ENCODE measurements around the gene GANAB. TPM values are rescaled to one million over a fixed set of nuclear protein-coding genes. Genes with fewer than 3 reads are reported as not detected.

Gene GANAB
- total RNA-seq (2022; extraction: Qiagen RNA extraction; ENCODE audit: low read depth): 243 to 281 TPM (median 269 TPM) in 5 replicates

GRCh38 chr11:62645946-62646824 is at the start of gene GANAB:
GANAB (minus strand) TSS chr11:62646613; CDS start chr11:62646599, 14 bp downstream.

GRCh38 chr11:62689421-62690183 is 43.2 kb upstream of the GANAB start, which contains the start of gene LRRN4CL:
LRRN4CL (minus strand) TSS chr11:62689530; CDS start chr11:62688508, 1,022 bp downstream.

GRCh38 chr11:62678770-62679696 is 32.6 kb upstream of the GANAB start, which contains the start of gene UBXN1:
UBXN1 (minus strand) TSS chr11:62679073; CDS start chr11:62678923, 150 bp downstream.

GRCh38 chr11:62671608-62672389 is 25.4 kb upstream of the GANAB start, which contains the start of the genes LBHD1 and UQCC3:
LBHD1 (minus strand) TSS chr11:62672267; CDS start chr11:62670031, 2,236 bp downstream.
UQCC3 (plus strand) TSS chr11:62671673; CDS start chr11:62671746, 73 bp downstream.

GRCh38 chr11:62665075-62665598 is 18.7 kb upstream of the GANAB start, which contains the start of the genes C11orf98 and CSKMT:
C11orf98 (minus strand) TSS chr11:62665210; CDS start chr11:62665169, 41 bp downstream.
CSKMT (plus strand) TSS chr11:62665312; CDS start chr11:62665880, 568 bp downstream.

GRCh38 chr11:62621567-62622470 is 24.6 kb downstream of the GANAB start, which contains the start of gene B3GAT3:
B3GAT3 (minus strand) TSS chr11:62621986; CDS start chr11:62621947, 39 bp downstream.

GRCh38 chr11:62612366-62613290 is 33.8 kb downstream of the GANAB start, which contains the start of the genes EML3 and ROM1:
EML3 (minus strand) TSS chr11:62612775; CDS start chr11:62612457, 318 bp downstream.
ROM1 (plus strand) TSS chr11:62613257; CDS start chr11:62613282, 25 bp downstream.

GRCh38 chr11:62601372-62602140 is 44.9 kb downstream of the GANAB start, which contains the start of gene MTA2:
MTA2 (minus strand) TSS chr11:62601865; CDS start chr11:62601450, 415 bp downstream.

GRCh38 chr11:62591448-62592145 is 54.8 kb downstream of the GANAB start, which contains the start of gene TUT1:
TUT1 (minus strand) TSS chr11:62591523; CDS start chr11:62591485, 38 bp downstream.

Other genes starting within 250 kb of the GANAB start
- not detected in 5 replicates for gene SCGB1A1, start 227.6 kb downstream of the GANAB start, total RNA-seq (2022; extraction: Qiagen RNA extraction; ENCODE audit: low read depth)
- 153 to 206 TPM (median 176 TPM) in 5 replicates for gene AHNAK, start 99.8 kb downstream of the GANAB start, total RNA-seq (2022; extraction: Qiagen RNA extraction; ENCODE audit: low read depth)
- gene EEF1G, start 72.7 kb downstream of the GANAB start, total RNA-seq (2022; extraction: Qiagen RNA extraction; ENCODE audit: low read depth): 1,810 to 2,054 TPM (median 1,998 TPM) in 5 replicates
- gene TUT1, start 55.1 kb downstream of the GANAB start, total RNA-seq (2022; extraction: Qiagen RNA extraction; ENCODE audit: low read depth): 12.6 to 16.4 TPM (median 14.7 TPM) in 5 replicates
- 85.5 to 90.4 TPM (median 87.7 TPM) in 5 replicates for gene MTA2, start 44.7 kb downstream of the GANAB start, total RNA-seq (2022; extraction: Qiagen RNA extraction; ENCODE audit: low read depth)
- 17.7 to 28.3 TPM (median 25.4 TPM) in 5 replicates for gene EML3, start 33.8 kb downstream of the GANAB start, total RNA-seq (2022; extraction: Qiagen RNA extraction; ENCODE audit: low read depth)
- 2.2 to 4.7 TPM (median 4.0 TPM) in 5 replicates for gene ROM1, start 33.4 kb downstream of the GANAB start, total RNA-seq (2022; extraction: Qiagen RNA extraction; ENCODE audit: low read depth)
- gene B3GAT3, start 24.6 kb downstream of the GANAB start, total RNA-seq (2022; extraction: Qiagen RNA extraction; ENCODE audit: low read depth): 43.0 to 56.7 TPM (median 55.6 TPM) in 5 replicates
- gene INTS5, start 6.7 kb upstream of the GANAB start, total RNA-seq (2022; extraction: Qiagen RNA extraction; ENCODE audit: low read depth): 16.8 to 22.4 TPM (median 21.8 TPM) in 5 replicates
- gene C11orf98, start 18.6 kb upstream of the GANAB start, total RNA-seq (2022; extraction: Qiagen RNA extraction; ENCODE audit: low read depth): 136 to 160 TPM (median 145 TPM) in 5 replicates
- gene CSKMT, start 18.7 kb upstream of the GANAB start, total RNA-seq (2022; extraction: Qiagen RNA extraction; ENCODE audit: low read depth): 11.7 to 17.3 TPM (median 13.5 TPM) in 5 replicates
- 23.9 to 36.7 TPM (median 32.9 TPM) in 5 replicates for gene UQCC3, start 25.1 kb upstream of the GANAB start, total RNA-seq (2022; extraction: Qiagen RNA extraction; ENCODE audit: low read depth)
- gene LBHD1, start 25.7 kb upstream of the GANAB start, total RNA-seq (2022; extraction: Qiagen RNA extraction; ENCODE audit: low read depth): 4.0 to 5.2 TPM (median 5.0 TPM) in 5 replicates
- 113 to 129 TPM (median 124 TPM) in 5 replicates for gene UBXN1, start 32.5 kb upstream of the GANAB start, total RNA-seq (2022; extraction: Qiagen RNA extraction; ENCODE audit: low read depth)
- 0.08 to 0.12 TPM (median 0.10 TPM) in 3 of 5 replicates, not detected in the others for gene LRRN4CL, start 42.9 kb upstream of the GANAB start, total RNA-seq (2022; extraction: Qiagen RNA extraction; ENCODE audit: low read depth)
- 55.9 to 81.0 TPM (median 72.4 TPM) in 5 replicates for gene BSCL2, start 60.8 kb upstream of the GANAB start, total RNA-seq (2022; extraction: Qiagen RNA extraction; ENCODE audit: low read depth)
- gene GNG3, start 61.1 kb upstream of the GANAB start, total RNA-seq (2022; extraction: Qiagen RNA extraction; ENCODE audit: low read depth): 0.08 TPM in 1 of 5 replicates, not detected in the others
- 37.0 to 43.4 TPM (median 42.3 TPM) in 5 replicates for gene HNRNPUL2, start 80.8 kb upstream of the GANAB start, total RNA-seq (2022; extraction: Qiagen RNA extraction; ENCODE audit: low read depth)
- gene TTC9C, start 81.9 kb upstream of the GANAB start, total RNA-seq (2022; extraction: Qiagen RNA extraction; ENCODE audit: low read depth): 32.4 to 38.1 TPM (median 35.4 TPM) in 5 replicates
- gene ZBTB3, start 107.5 kb upstream of the GANAB start, total RNA-seq (2022; extraction: Qiagen RNA extraction; ENCODE audit: low read depth): 0.97 to 2.2 TPM (median 1.4 TPM) in 5 replicates
- gene POLR2G, start 115.0 kb upstream of the GANAB start, total RNA-seq (2022; extraction: Qiagen RNA extraction; ENCODE audit: low read depth): 164 to 200 TPM (median 184 TPM) in 5 replicates
- 13.6 to 17.9 TPM (median 16.1 TPM) in 5 replicates for gene TAF6L, start 124.8 kb upstream of the GANAB start, total RNA-seq (2022; extraction: Qiagen RNA extraction; ENCODE audit: low read depth)
- gene TMEM179B, start 140.8 kb upstream of the GANAB start, total RNA-seq (2022; extraction: Qiagen RNA extraction; ENCODE audit: low read depth): 67.5 to 93.2 TPM (median 88.1 TPM) in 5 replicates
- gene TMEM223, start 145.4 kb upstream of the GANAB start, total RNA-seq (2022; extraction: Qiagen RNA extraction; ENCODE audit: low read depth): 19.1 to 31.3 TPM (median 28.3 TPM) in 5 replicates
- gene NXF1, start 158.8 kb upstream of the GANAB start, total RNA-seq (2022; extraction: Qiagen RNA extraction; ENCODE audit: low read depth): 48.0 to 61.2 TPM (median 57.6 TPM) in 5 replicates
- gene STX5, start 185.4 kb upstream of the GANAB start, total RNA-seq (2022; extraction: Qiagen RNA extraction; ENCODE audit: low read depth): 19.8 to 29.3 TPM (median 27.5 TPM) in 5 replicates
- not detected in 5 replicates for gene TEX54, start 186.2 kb upstream of the GANAB start, total RNA-seq (2022; extraction: Qiagen RNA extraction; ENCODE audit: low read depth)
- gene WDR74, start 193.0 kb upstream of the GANAB start, total RNA-seq (2022; extraction: Qiagen RNA extraction; ENCODE audit: low read depth): 74.7 to 85.8 TPM (median 82.6 TPM) in 5 replicates
- gene SLC3A2, start 234.3 kb upstream of the GANAB start, total RNA-seq (2022; extraction: Qiagen RNA extraction; ENCODE audit: low read depth): 884 to 1,045 TPM (median 1,010 TPM) in 5 replicates

All from A549 treated with CpdA at 1 μM for 4 hours (cell line).